Osteoblast (primary cell): Measurements from ENCODE around the gene KCNQ1. TPM values are rescaled to one million over a fixed set of nuclear protein-coding genes. Genes with fewer than 3 reads are reported as not detected.

ENCODE experiments used
- DNase-seq: peaks from one replicate; pipeline ENCODE4 v3.0.0; 2011; ENCODE audit warnings: low spot score, mixed read lengths; ENCODE audit not compliant: insufficient read length; ENCODE audit errors: missing footprints
- H2AFZ ChIP-seq: 2 replicates; pipeline ENCODE4 v1.6.0; 2011; ENCODE audit warnings: mild to moderate bottlenecking, low read length
- H3K27ac ChIP-seq: 2 replicates; pipeline ENCODE4 v1.5.1; 2011; ENCODE audit warnings: mild to moderate bottlenecking, low read depth, low read length, moderate library complexity
- H3K27me3 ChIP-seq: 2 replicates; pipeline ENCODE4 v1.6.0; 2012; ENCODE audit warnings: mild to moderate bottlenecking, control low read depth, inconsistent platforms, low read length, moderate library complexity; ENCODE audit not compliant: insufficient read depth
- H3K36me3 ChIP-seq: 2 replicates; pipeline ENCODE4 v1.5.1; 2011; ENCODE audit warnings: mild to moderate bottlenecking, low read length, control low read depth, moderate library complexity; ENCODE audit not compliant: insufficient read depth
- H3K4me1 ChIP-seq: 2 replicates; pipeline ENCODE4 v1.5.1; 2011; ENCODE audit warnings: mild to moderate bottlenecking, low read length, control low read depth, moderate library complexity; ENCODE audit not compliant: insufficient read depth
- H3K4me2 ChIP-seq: 2 replicates; pipeline ENCODE4 v1.6.0; 2011; ENCODE audit warnings: mild to moderate bottlenecking, low read length; ENCODE audit not compliant: insufficient read depth
- H3K4me3 ChIP-seq: fragments of 200-600 bp; sonication (generic); 3 replicates; pipeline ENCODE4 v1.5.1; 2012; ENCODE audit warnings: mild to moderate bottlenecking, low read length, inconsistent platforms; ENCODE audit not compliant: insufficient read depth
- H3K79me2 ChIP-seq: 2 replicates; pipeline ENCODE4 v1.6.0; 2012; ENCODE audit warnings: mild to moderate bottlenecking, low read length, control low read depth, inconsistent platforms; ENCODE audit not compliant: insufficient read depth
- H3K9me3 ChIP-seq: 2 replicates; pipeline ENCODE4 v1.5.1; 2011; ENCODE audit warnings: low read depth, low read length, control low read depth
- H4K20me1 ChIP-seq: 2 replicates; pipeline ENCODE4 v1.6.0; 2012; ENCODE audit warnings: mild to moderate bottlenecking, low read length, control low read depth; ENCODE audit not compliant: insufficient read depth
- total RNA-seq: library from RNA; depleted of rRNA; stranded (reverse); fragments of >200 nt; gene quantifications from 2 replicates; pipeline ENCODE4 v1.2.3, GENCODE V29; 2012
- TF ChIP-seq, protein P1 (sequence below): IDR thresholded peaks from 2 replicates; pipeline ENCODE4 v1.5.1; 2011; ENCODE audit warnings: mild to moderate bottlenecking, low read depth, low read length, moderate library complexity; ENCODE audit errors: extremely low read depth

Gene KCNQ1
- total RNA-seq, 1 donor, result not detected

DNA sequence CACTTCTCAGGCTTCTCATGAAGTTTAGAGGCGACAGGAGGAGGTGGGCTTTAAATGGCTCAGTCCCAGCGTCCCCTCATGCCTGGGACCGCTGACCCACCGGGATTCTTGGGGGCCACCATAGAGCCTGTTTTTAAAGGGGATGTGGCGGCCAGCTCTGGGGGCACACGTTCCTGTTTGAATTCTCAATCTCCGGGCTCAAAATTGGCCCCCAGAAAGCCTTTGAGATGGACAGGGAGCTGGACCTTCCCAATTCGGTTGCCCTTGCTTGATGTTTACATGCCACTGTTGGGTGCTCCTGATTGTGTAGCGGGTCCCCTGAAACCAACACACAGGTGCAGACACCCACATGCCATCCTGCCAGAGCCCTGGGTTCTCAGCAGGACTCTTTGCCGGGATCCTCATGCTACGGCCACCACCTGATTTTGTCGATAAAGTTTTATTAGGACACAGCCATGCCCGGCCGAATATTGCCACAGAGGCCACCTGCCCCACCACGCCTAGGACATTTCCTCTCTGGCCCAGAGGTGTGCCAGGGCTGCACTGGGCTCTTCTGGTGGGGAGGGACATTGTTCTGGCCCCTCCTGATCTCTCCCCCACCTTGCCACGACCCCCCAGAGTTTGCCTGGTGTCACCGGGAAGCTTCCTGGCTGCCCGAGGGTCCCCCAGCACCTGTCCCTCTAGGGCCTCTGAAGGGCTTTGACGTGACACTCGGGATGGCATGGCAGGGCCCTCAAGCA lies 71.6 kb downstream of the KCNQ1 start:
- H3K27me3 ChIP-seq, result no peaks in the 10 kb centered on the region
- no peak overlapping the region for H3K4me2 ChIP-seq
- peak; percentile 70 for DNase-seq
- TF ChIP-seq, protein P1, sequence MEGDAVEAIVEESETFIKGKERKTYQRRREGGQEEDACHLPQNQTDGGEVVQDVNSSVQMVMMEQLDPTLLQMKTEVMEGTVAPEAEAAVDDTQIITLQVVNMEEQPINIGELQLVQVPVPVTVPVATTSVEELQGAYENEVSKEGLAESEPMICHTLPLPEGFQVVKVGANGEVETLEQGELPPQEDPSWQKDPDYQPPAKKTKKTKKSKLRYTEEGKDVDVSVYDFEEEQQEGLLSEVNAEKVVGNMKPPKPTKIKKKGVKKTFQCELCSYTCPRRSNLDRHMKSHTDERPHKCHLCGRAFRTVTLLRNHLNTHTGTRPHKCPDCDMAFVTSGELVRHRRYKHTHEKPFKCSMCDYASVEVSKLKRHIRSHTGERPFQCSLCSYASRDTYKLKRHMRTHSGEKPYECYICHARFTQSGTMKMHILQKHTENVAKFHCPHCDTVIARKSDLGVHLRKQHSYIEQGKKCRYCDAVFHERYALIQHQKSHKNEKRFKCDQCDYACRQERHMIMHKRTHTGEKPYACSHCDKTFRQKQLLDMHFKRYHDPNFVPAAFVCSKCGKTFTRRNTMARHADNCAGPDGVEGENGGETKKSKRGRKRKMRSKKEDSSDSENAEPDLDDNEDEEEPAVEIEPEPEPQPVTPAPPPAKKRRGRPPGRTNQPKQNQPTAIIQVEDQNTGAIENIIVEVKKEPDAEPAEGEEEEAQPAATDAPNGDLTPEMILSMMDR, result no peak
- no peaks in the 10 kb centered on the region for H3K36me3 ChIP-seq
- H3K4me3 ChIP-seq, result no peak overlapping the region
- no peaks in the 10 kb centered on the region for H4K20me1 ChIP-seq
- H3K79me2 ChIP-seq, result no peaks in the 10 kb centered on the region
- H2AFZ ChIP-seq, result no peak overlapping the region
- H3K9me3 ChIP-seq, result no peaks in the 10 kb centered on the region
- H3K4me1 ChIP-seq, result no peaks in the 10 kb centered on the region
- no peak overlapping the region for H3K27ac ChIP-seq

DNA sequence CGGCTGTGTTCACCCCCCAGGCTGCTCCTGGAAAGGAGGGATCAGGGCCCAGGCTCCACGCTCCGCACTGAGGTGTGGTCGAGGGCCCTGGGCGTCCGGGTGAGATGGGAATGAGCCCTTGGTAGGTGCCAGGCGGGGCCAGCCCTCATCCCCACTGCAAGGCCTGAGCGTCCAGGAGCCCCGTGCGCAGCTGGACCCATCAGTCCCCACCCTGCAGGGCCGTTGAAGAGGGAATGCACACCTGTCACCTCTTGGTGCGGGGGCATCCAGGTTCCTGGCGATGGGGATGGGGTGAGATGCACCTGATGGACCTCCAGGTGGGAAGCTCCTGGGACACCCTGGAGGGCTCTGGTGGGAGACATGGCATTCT lies 72.2 kb downstream of the KCNQ1 start:
- no peaks in the 10 kb centered on the region for H3K9me3 ChIP-seq
- H3K4me3 ChIP-seq, result no peak overlapping the region
- H2AFZ ChIP-seq, result no peak overlapping the region
- no peaks in the 10 kb centered on the region for H4K20me1 ChIP-seq
- peak; percentile 58 for DNase-seq
- no peak overlapping the region for H3K27ac ChIP-seq
- H3K36me3 ChIP-seq, result no peaks in the 10 kb centered on the region
- no peaks in the 10 kb centered on the region for H3K79me2 ChIP-seq
- H3K4me2 ChIP-seq, result no peak overlapping the region
- H3K27me3 ChIP-seq, result no peaks in the 10 kb centered on the region
- TF ChIP-seq, protein P1, result no peak
- no peaks in the 10 kb centered on the region for H3K4me1 ChIP-seq

DNA sequence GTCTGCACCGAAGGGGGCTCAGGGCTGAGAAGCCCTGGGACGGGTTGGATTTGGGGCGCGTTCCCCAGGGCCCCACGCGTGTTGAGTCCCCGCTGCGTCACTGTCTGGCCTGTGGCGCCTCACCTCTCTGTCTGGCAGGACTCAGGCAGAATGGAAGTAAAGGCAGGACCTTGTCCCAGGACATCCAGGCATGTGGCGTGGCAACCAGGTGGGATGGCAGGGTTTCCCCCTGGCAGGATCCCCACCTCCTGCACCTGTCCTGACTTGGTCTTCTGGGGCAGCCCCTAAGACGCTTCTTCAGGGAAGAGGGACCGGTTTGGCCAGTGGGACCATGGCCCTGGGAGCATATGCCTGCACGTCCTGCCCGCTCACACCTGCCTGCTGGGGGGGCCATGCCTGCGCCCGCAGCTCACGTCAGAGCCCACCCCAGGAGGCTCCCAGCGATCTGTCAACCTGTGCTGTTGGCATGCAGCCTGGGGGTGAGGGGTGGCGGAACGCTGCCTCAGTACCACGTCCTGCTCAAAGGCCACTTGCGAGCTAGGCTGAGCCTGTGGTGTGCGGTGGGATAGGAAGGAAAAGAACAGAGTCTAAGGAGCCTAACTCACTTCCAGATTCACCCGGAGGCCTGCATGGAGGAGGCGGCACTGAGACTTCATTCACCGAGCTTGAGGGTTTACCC lies 72.7 kb downstream of the KCNQ1 start:
- peak; percentile 72 for DNase-seq

More for the DNA sequence above, 72.7 kb downstream of the KCNQ1 start:
- H3K27ac ChIP-seq, result no peak overlapping the region
- H3K9me3 ChIP-seq, result no peaks in the 10 kb centered on the region
- H3K4me3 ChIP-seq, result no peak overlapping the region
- no peaks in the 10 kb centered on the region for H4K20me1 ChIP-seq
- H3K27me3 ChIP-seq, result no peaks in the 10 kb centered on the region
- H3K4me1 ChIP-seq, result no peaks in the 10 kb centered on the region
- TF ChIP-seq, protein P1, result no peak
- no peak overlapping the region for H2AFZ ChIP-seq
- no peaks in the 10 kb centered on the region for H3K79me2 ChIP-seq
- no peak overlapping the region for H3K4me2 ChIP-seq
- no peaks in the 10 kb centered on the region for H3K36me3 ChIP-seq
